IMR-90 (cell line): ENCODE data around the gene TSGA10IP. TPM values are rescaled to one million over a fixed set of nuclear protein-coding genes. Genes with fewer than 3 reads are reported as not detected.

Experiments
- ATAC-seq: fragments of 200-7000 bp; cut with Tn5 transposase; 2 replicates; pipeline ENCODE4 v1.9.1; 2020; ENCODE audit warnings: low read depth, mild to moderate bottlenecking, moderate library complexity
- BruUV-seq: library from RNA; stranded (reverse); fragments of 400-500 nt; replicated peaks from 2 replicates; lab custom pipeline; 2021; lab: Mats Ljungman, UMichigan
- CTCF ChIA-PET: fragments of 300-600 bp; formaldehyde crosslinking; extraction: SDS; loops from one replicate; lab custom pipeline; 2021; ENCODE audit warnings: antibody characterized with exemption; lab: Yijun Ruan, JAX
- POLR2A ChIA-PET: fragments of 300-600 bp; sonication (Branson Sonifier 250); formaldehyde crosslinking; loops from one replicate; lab custom pipeline; 2022; ENCODE audit warnings: antibody characterized with exemption; ENCODE audit not compliant: unreplicated experiment; lab: Charles Lee
- DNase-seq: peaks from one replicate; pipeline ENCODE4 v3.0.0; 2013
- H2AFZ ChIP-seq: replicated peaks from 2 replicates; pipeline ENCODE3; 2013; ENCODE audit warnings: low read length, mild to moderate bottlenecking; ENCODE audit not compliant: poor library complexity
- H2AK5ac ChIP-seq: 2 replicates; pipeline ENCODE4 v1.6.1; 2013; ENCODE audit warnings: low read depth, low read length, inconsistent platforms
- H2AK9ac ChIP-seq: replicated peaks from 2 replicates; pipeline ENCODE3; 2013; ENCODE audit warnings: mild to moderate bottlenecking, low read depth, low read length, moderate library complexity; ENCODE audit not compliant: poor library complexity
- H2BK120ac ChIP-seq: 2 replicates; pipeline ENCODE4 v1.6.1; 2013; ENCODE audit warnings: low read depth, low read length, inconsistent platforms
- H2BK15ac ChIP-seq: 3 replicates; pipeline ENCODE4 v1.6.1; 2013; ENCODE audit warnings: low read depth, low read length, inconsistent platforms
- H2BK20ac ChIP-seq: 2 replicates; pipeline ENCODE4 v1.6.1; 2013; ENCODE audit warnings: low read depth, mild to moderate bottlenecking, inconsistent platforms, low read length, moderate library complexity
- H2BK5ac ChIP-seq: 2 replicates; pipeline ENCODE4 v1.6.1; 2013; ENCODE audit warnings: mild to moderate bottlenecking, low read depth, low read length, inconsistent platforms; ENCODE audit not compliant: poor library complexity, severe bottlenecking
- H3K14ac ChIP-seq: replicated peaks from 2 replicates; pipeline ENCODE4 v1.6.1; 2013; ENCODE audit warnings: low read depth, low read length, inconsistent platforms
- H3K18ac ChIP-seq: 2 replicates; pipeline ENCODE4 v1.6.1; 2013; ENCODE audit warnings: low read depth, low read length, control low read depth
- H3K23ac ChIP-seq: 2 replicates; pipeline ENCODE4 v1.6.1; 2013; ENCODE audit warnings: low read depth, low read length, inconsistent platforms
- H3K27ac ChIP-seq: 2 replicates; pipeline ENCODE4 v1.5.1; 2013; ENCODE audit warnings: mild to moderate bottlenecking, control low read depth, low read length; ENCODE audit not compliant: insufficient read depth
- H3K27me3 ChIP-seq: 2 replicates; pipeline ENCODE4 v1.6.1; 2013; ENCODE audit warnings: low read length; ENCODE audit not compliant: control insufficient read depth, insufficient read depth
- H3K36me3 ChIP-seq: 2 replicates; pipeline ENCODE4 v1.6.1; 2013; ENCODE audit warnings: low read length, mixed read lengths; ENCODE audit not compliant: control insufficient read depth, insufficient read depth
- H3K4ac ChIP-seq: 2 replicates; pipeline ENCODE4 v1.6.1; 2013; ENCODE audit warnings: low read depth, low read length, inconsistent platforms
- H3K4me1 ChIP-seq: 2 replicates; pipeline ENCODE4 v1.6.1; 2013; ENCODE audit warnings: low read length, mixed read lengths; ENCODE audit not compliant: control insufficient read depth, insufficient read depth
- H3K4me2 ChIP-seq: 2 replicates; pipeline ENCODE4 v1.6.1; 2013; ENCODE audit warnings: low read depth, mild to moderate bottlenecking, control low read depth, low read length, moderate library complexity
- H3K4me3 ChIP-seq: 2 replicates; pipeline ENCODE4 v1.5.1; 2013; ENCODE audit warnings: low read depth, mild to moderate bottlenecking, control low read depth, low read length, moderate library complexity; ENCODE audit not compliant: insufficient read depth
- H3K56ac ChIP-seq: 2 replicates; pipeline ENCODE4 v1.6.1; 2013; ENCODE audit warnings: low read length, inconsistent platforms; ENCODE audit not compliant: insufficient read depth; ENCODE audit errors: extremely low read depth
- H3K79me1 ChIP-seq, 2 experiments: 2 replicates each; pipeline ENCODE4 v1.6.1; 2013; ENCODE audit warnings: low read length in 2 of 2, inconsistent platforms in 1 of 2, low read depth in 1 of 2
- H3K9ac ChIP-seq: 2 replicates; pipeline ENCODE4 v1.6.1; 2013; ENCODE audit warnings: low read depth, low read length, control low read depth
- H3K9me1 ChIP-seq: 2 replicates; pipeline ENCODE4 v1.6.1; 2013; ENCODE audit warnings: low read length, inconsistent platforms; ENCODE audit not compliant: insufficient read depth
- H3K9me3 ChIP-seq: 2 replicates; pipeline ENCODE4 v1.6.1; 2013; ENCODE audit warnings: low read length; ENCODE audit not compliant: control insufficient read depth, insufficient read depth
- H4K20me1 ChIP-seq: 2 replicates; pipeline ENCODE4 v1.6.1; 2013; ENCODE audit warnings: low read length, inconsistent platforms; ENCODE audit not compliant: insufficient read depth
- H4K5ac ChIP-seq: 2 replicates; pipeline ENCODE4 v1.6.1; 2013; ENCODE audit warnings: mild to moderate bottlenecking, low read depth, low read length, control low read depth
- H4K8ac ChIP-seq, 2 experiments: 2 replicates each; pipeline ENCODE4 v1.6.1; 2013; ENCODE audit warnings: low read depth in 2 of 2, low read length in 2 of 2, control low read depth in 1 of 2, inconsistent platforms in 1 of 2
- H4K91ac ChIP-seq: 2 replicates; pipeline ENCODE4 v1.6.1; 2013; ENCODE audit warnings: low read depth, low read length, inconsistent platforms; ENCODE audit not compliant: insufficient read depth
- BHLHE40 ChIP-seq: fragments of 150-350 bp; IDR thresholded peaks from 2 replicates; pipeline ENCODE4 v1.6.1; 2016; ENCODE audit warnings: mild to moderate bottlenecking, low read depth, low read length
- CEBPB ChIP-seq: IDR thresholded peaks from 2 replicates; pipeline ENCODE4 v1.6.1; 2012; ENCODE audit warnings: low read depth, low read length, improper control_type of control experiment
- CHD1 ChIP-seq: IDR thresholded peaks from 2 replicates; pipeline ENCODE4 v1.6.1; 2012; ENCODE audit warnings: low read depth, low read length, improper control_type of control experiment
- CTCF ChIP-seq: conservative IDR thresholded peaks from 2 replicates; pipeline ENCODE4 v1.5.1; 2012; ENCODE audit warnings: mild to moderate bottlenecking, low read depth, low read length, improper control_type of control experiment
- ELK1 ChIP-seq: fragments of 150-350 bp; IDR thresholded peaks from 2 replicates; pipeline ENCODE4 v1.6.1; 2016; ENCODE audit warnings: low read depth, mild to moderate bottlenecking, low read length, moderate library complexity, borderline replicate concordance
- FOS ChIP-seq: fragments of 150-350 bp; IDR thresholded peaks from 2 replicates; pipeline ENCODE4 v1.6.1; 2016; ENCODE audit warnings: low read depth, low read length
- MAFK ChIP-seq: IDR thresholded peaks from 2 replicates; pipeline ENCODE4 v1.6.1; 2012; ENCODE audit warnings: low read depth, low read length, improper control_type of control experiment
- MXI1 ChIP-seq: IDR thresholded peaks from 2 replicates; pipeline ENCODE4 v1.6.1; 2012; ENCODE audit warnings: low read depth, mild to moderate bottlenecking, low read length, moderate library complexity, borderline replicate concordance
- NFE2L2 ChIP-seq: fragments of 150-350 bp; IDR thresholded peaks from 2 replicates; pipeline ENCODE4 v1.6.1; 2016; ENCODE audit warnings: low read depth, mild to moderate bottlenecking, low read length
- POLR2A ChIP-seq: IDR thresholded peaks from 2 replicates; pipeline ENCODE4 v1.6.1; 2012; ENCODE audit warnings: mild to moderate bottlenecking, low read depth, low read length
- RAD21 ChIP-seq: IDR thresholded peaks from 2 replicates; pipeline ENCODE4 v1.6.1; 2012; ENCODE audit warnings: low read length, improper control_type of control experiment
- RCOR1 ChIP-seq: IDR thresholded peaks from 2 replicates; pipeline ENCODE4 v1.6.1; 2012; ENCODE audit warnings: mild to moderate bottlenecking, low read length, improper control_type of control experiment; ENCODE audit not compliant: insufficient replicate concordance
- RFX5 ChIP-seq: IDR thresholded peaks from 2 replicates; pipeline ENCODE4 v1.8.0; 2012; ENCODE audit warnings: low read depth, mild to moderate bottlenecking, low read length, moderate library complexity
- SMC3 ChIP-seq: fragments of 150-350 bp; IDR thresholded peaks from 2 replicates; pipeline ENCODE4 v1.6.1; 2016; ENCODE audit warnings: low read depth, mild to moderate bottlenecking, antibody characterized with exemption, low read length, moderate library complexity
- USF2 ChIP-seq: fragments of 150-350 bp; IDR thresholded peaks from 2 replicates; pipeline ENCODE4 v1.6.1; 2017; ENCODE audit warnings: mild to moderate bottlenecking, antibody characterized with exemption, low read length, low read depth
- WGBS, 2 experiments: methylation state at CpG; one replicate each; pipeline versions ENCODE4 v1.1.5 to v1.1.7; 2013; ENCODE audit warnings: missing lambda C conversion rate in 2 of 2; ENCODE audit not compliant: insufficient read length in 1 of 2; ENCODE audit errors: extremely low coverage in 2 of 2; 5-methylcytosine and 5-hydroxymethylcytosine counted together
- dilution Hi-C: fragments of 300-500 bp; cut with HindIII; formaldehyde crosslinking; loops from one replicate; pipeline ENCODE4 v1.14.3; 2018; ENCODE audit warnings: low sequenced_read_pairs; ENCODE audit not compliant: unreplicated experiment
- in situ Hi-C: fragments of 300-500 bp; cut with MboI; formaldehyde crosslinking; loops from 3 replicates; pipeline ENCODE4 v1.14.3; 2019; ENCODE audit warnings: low sequenced_read_pairs, inconsistent platforms, mixed read lengths
- intact Hi-C: fragments of 100-400 bp; cut with micrococcal nuclease; formaldehyde crosslinking; loops from 2 replicates; pipeline ENCODE4 v1.10.0; 2022
- polyA plus RNA-seq, 3 experiments: library from polyadenylated mRNA; depleted of rRNA; stranded (reverse); fragments of >200 nt; gene quantifications; 2 replicates each; pipeline ENCODE4 v1.2.3, GENCODE V29; 2012; ENCODE audit warnings: low replicate concordance in 1 of 3
- total RNA-seq: library from RNA; depleted of rRNA; stranded (reverse); fragments of >200 nt; gene quantifications from 2 replicates; pipeline ENCODE4 v1.2.3, GENCODE V29; 2012

TSGA10IP gene
- total and polyA plus RNA-seq, 2 of the 4 experiments (the other 2 are of a cell fraction): 0.21 TPM; not detected in 1

- ChIA-PET CTCF (no interaction called here), POLR2A (no interaction called here)
- BruUV-seq: no TSS peak
- peak; percentile 42; the same call in 1 of the 2 replicates for TF ChIP-seq FOS
- TF ChIP-seq NFE2L2: 0 out of 2 replicates have a peak, but pooled peaks have one; percentile 18
- TF ChIP-seq MAFK: no peak
- TF ChIP-seq POLR2A: 0 out of 2 replicates have a peak, but pooled peaks have one; percentile 29
- TF ChIP-seq CEBPB: no peak
- peak; percentile 77; the same call in 1 of the 2 replicates for TF ChIP-seq MXI1
- peak; percentile 65 for TF ChIP-seq RCOR1
- TF ChIP-seq USF2: no peak
- peak; percentile 52 for TF ChIP-seq SMC3
- TF ChIP-seq CHD1: peak; percentile 81
- TF ChIP-seq BHLHE40: peak; percentile 66
- no peak for TF ChIP-seq ELK1
- peak; percentile 43 for TF ChIP-seq RAD21
- no peak for TF ChIP-seq RFX5
- TF ChIP-seq CTCF: 0 out of 2 replicates have a peak, but pooled peaks have one; percentile 10
Measured at GRCh38 chr11:65919141-65919572, 26.1 kb upstream of the TSGA10IP start, which contains the start of gene DRAP1. Gene DRAP1, plus strand, starts transcription at chr11:65919426. Its CDS starts 76 bp downstream, at chr11:65919502.

More at GRCh38 chr11:65919141-65919572, 26.1 kb upstream of the TSGA10IP start, which contains the start of gene DRAP1:
- Histone ChIP-seq H2BK15ac (peak within 1 kb of the TSS; percentile 56), H3K9ac (peak within 1 kb of the TSS; percentile 100), H3K14ac (peak within 1 kb of the TSS; percentile 95), H3K4ac (peak within 1 kb of the TSS; percentile 98), H3K4me2 (peak within 1 kb of the TSS; percentile 96), H3K4me3 (peak within 1 kb of the TSS; percentile 100), H4K20me1 (peaks cover 11% of the 10 kb centered on the region), H4K8ac (peak within 1 kb of the TSS; percentile 64 to 97), H4K91ac (peak within 1 kb of the TSS; percentile 97), H3K9me3 (no peaks in the 10 kb centered on the region), H2AK9ac (peak within 1 kb of the TSS; percentile 100), H2BK120ac (peak within 1 kb of the TSS; percentile 100), H2BK5ac (peak within 1 kb of the TSS; percentile 96), H3K36me3 (peaks cover 35% of the 10 kb centered on the region), H4K5ac (peak within 1 kb of the TSS; percentile 99), H3K27ac (peak within 1 kb of the TSS; percentile 93), H3K27me3 (no peaks in the 10 kb centered on the region), H3K56ac (peak within 1 kb of the TSS; percentile 93), H2BK20ac (peak within 1 kb of the TSS; percentile 79), H3K79me1 (peaks cover 19 to 53% of the 10 kb centered on the region in 2 experiments), H3K4me1 (peaks cover 42% of the 10 kb centered on the region), H3K9me1 (peaks cover 26% of the 10 kb centered on the region), H3K18ac (peak within 1 kb of the TSS; percentile 99), H2AK5ac (peak within 1 kb of the TSS; percentile 99), H3K23ac (peak within 1 kb of the TSS; percentile 97), H2AFZ (peak within 1 kb of the TSS; percentile 94)
- intact Hi-C loops (loop anchor here (5.0 kb wide), 1 partner anchor 43 kb away; the partner anchor contains the start of gene SART1), dilution Hi-C loops (no loop called here), in situ Hi-C loops (no loop called here)
- 0% methylated on average over 36 of the region's 59 CpGs; no CpG with 5 or more reads in 1 of the 2 experiments for WGBS, 2 experiments
- ATAC-seq: peak; percentile 79
- DNase-seq: peak; percentile 97
